Right renal cortex interstitium (tissue), 3 donors: ENCODE measurements around the gene TAF1D. TPM values are rescaled to one million over a fixed set of nuclear protein-coding genes. Genes with fewer than 3 reads are reported as not detected.
"Not testable (repeated sequence)": the region's sequence is repeated elsewhere in the genome, so short reads cannot be mapped to it uniquely, and the experiment has no call there.

Source experiments
- DNase-seq, 3 donors: peaks; one replicate each; pipeline ENCODE4 v3.0.0-alpha.2; 2013; ENCODE audit warnings: low read depth in 3 of 3, low spot score in 2 of 3
- polyA plus RNA-seq, 3 donors: library from polyadenylated mRNA; unstranded; fragments of 120-200 nt; gene quantifications; one replicate each; pipeline ENCODE4 v1.2.1, GENCODE V29; 2013; ENCODE audit not compliant: insufficient read length in 3 of 3

TAF1D gene
- polyA plus RNA-seq, 3 donors, result 108 to 125 (median 112) TPM

DNA sequence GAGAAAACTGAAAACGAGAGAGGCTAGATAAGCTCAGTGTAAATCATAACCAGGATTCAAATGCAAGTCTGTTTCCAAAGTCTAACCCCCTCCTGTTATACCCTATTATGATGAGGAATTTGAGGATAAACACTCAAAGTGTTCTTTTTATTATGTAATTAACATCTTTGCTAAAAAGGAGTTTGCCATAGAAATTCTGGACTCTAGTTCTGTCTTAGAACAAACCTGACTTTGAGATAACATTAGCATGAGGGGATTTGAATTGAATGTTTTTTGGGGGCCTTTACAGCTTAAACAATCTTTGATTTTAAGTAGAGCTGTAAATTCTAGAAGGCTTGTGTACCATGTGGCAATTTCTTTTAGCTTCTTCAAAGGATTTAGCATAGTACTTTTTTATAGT is 9.7 kb upstream of the TAF1D start:
- no peak for DNase-seq

DNA sequence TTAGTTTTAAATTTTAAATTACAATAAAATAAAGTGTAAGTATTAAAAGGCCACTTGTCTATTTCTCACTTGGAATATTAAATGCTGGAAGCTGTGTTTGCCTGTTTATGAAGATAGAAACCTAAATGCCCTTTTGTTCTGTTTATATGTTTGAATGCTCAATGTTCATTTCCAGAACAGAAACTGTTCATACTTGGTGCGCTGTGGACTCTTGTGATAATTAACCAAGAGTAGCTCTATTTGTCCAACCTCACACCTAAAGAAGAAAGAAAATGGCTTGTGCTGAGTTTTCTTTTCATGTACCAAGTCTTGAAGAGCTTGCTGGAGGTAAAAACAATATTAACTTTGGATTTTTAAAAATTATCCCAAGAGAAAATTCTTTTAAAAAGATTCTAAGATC is 5.8 kb upstream of the TAF1D start:
- no peak for DNase-seq

DNA sequence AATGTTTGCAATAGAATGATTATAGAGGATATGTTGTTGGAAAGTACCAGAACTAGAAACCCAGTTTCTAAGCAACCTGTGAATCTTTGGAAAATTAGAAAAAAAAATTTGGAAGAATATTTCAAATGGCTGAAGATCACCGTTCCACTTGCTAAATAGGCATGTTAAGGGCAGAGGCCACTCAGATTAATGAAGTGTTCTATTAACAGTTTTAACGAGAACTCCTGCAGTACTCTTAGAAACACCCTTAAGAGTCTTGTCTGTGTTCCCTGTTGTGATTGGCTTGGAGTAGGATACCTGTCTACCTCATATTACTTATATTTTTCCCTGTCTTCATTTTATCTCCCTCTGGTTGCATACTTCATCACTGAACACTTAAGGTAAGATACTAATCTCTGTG is 4.8 kb upstream of the TAF1D start:
- no peak for DNase-seq

DNA sequence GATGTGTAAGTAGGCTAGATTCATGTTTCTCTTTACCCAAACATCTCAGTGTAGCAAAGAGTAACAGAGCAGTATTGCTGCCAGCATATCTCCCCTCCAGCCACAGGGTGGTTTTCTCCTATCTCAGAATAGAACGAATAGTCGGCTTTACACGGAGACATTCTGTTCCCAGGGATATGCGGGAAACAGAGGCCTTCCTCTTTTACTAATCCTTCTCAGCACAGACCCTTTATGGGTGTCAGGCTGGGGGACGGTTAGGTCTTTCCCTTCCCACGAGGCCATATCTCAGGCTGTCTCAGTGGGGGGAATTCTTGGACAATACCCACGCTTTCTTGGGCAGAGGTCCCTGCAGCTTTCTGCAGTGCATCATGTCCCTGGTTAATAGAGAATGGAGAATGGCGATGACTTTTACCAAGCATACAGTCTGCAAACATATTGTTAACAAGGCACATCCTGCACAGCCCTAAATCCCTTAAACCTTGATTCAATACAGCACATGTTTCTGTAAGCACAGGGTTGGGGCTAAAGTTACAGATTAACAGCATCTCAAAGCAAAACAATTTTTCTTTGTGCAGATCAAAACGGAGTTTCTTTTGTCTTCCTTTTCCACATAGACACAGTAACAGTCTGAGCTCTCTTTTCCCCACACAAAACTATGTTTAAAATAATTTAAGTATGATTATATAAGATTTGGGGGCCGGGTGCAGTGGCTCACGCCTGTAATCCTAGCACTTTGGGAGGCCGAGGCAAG is 3.9 kb upstream of the TAF1D start:
- DNase-seq, result not testable (repeated sequence)

DNA sequence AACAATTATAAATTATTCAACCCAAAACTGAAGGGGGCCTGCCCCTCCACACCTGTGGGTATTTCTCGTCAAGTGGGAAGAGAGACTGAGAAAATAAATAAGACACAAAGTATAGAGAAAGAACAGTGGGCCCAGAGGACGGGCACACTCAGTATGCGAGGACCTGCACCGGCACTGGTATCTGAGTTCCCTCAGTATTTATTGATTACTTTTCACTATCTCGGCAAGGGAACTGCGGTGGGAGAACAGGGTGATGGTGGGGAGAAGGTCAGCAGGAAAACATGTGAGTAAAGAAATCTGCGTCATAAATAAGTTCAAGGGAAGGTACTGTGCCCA is 3.3 kb upstream of the TAF1D start:
- DNase-seq, result no peak

DNA sequence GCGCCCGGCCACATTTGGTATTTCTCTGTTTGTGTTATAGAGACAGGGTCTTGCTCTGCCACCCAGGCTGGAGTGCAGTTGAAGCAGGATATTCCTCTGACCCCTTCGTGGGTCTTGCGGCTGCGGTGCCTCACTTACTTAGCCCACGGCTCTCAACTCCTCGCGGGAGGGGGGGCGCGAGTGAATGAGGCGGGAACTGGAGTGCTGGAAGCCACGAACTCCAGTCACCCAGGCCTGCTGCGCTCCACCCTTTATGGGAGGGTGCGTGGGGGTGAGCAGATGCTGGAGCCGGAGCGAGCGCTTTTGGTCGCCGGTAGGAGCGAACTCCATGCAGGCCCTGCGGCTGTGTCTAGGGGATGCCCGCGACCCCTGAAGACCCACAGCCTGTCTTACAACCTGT is 2.0 kb upstream of the TAF1D start:
- DNase-seq, result no peak

DNA sequence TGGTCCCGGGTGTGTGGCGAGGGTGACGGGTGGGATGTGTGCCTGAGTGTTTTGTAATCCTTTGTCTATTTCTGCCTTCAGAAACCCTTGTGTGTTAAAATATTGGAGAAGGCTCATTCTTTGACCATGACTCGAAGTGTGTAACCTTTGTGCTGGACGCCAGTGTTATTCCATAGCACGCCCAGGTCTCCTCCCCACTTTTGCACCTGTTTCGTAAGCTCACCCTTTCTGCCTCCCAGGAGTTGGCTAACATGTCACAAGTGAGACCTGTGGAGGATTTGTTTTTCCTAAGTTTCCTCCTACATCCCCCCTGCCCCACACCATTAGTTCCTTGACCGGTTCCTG is 559 bp upstream of the TAF1D start:
- no peak for DNase-seq

DNA sequence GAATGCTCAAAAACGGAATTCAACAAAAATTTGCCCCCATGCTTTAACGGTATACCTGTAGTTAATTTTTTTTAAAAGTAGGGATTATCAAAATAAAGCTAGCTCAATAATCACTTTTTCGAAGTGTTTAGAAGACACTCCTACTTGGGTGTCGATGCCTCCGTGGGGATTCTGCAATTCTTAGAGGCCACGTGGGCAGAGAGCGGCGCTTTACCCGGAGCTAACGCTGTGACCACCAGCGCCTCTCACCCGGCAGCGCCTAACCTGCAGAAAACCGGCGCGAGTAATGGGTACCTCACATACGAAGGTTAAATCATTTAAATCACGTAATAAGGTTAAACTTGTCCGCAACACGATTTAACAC is 583 bp downstream of the TAF1D start:
- peak in 1 of 3 donors; percentile 14 for DNase-seq

DNA sequence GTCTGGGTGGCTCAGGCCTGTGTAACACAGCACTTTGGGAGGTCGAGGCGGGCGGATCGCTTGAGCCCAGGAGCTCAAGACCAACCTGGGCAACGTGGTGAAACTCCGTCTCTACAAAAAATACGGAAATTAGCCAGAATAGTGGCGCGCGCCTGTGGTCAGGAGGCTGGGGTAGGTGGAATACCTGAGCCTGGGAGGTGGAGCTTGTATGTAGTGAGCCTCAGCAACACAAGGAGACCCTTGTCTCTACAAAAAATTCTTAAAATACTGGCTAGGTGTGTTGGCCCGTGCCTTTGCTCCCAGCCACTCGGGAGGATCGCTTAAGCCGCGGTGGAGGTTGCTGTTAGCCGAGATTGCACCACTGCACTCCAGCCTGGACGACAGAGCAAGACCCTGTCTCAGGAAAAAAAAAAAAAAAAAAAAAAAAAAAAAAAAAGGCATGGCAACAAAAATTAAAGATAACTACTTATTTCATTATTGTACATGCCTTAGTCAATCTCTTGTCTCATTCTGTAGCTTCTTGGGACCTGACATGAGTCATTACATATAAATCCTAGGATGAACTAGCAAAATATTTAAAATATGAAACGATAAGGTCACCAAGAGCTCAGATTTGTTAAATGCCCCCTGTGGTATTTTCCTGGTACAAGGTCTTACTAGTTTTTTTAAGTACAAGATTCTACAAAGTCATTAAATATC is 1.1 kb downstream of the TAF1D start:
- DNase-seq, result no peak

DNA sequence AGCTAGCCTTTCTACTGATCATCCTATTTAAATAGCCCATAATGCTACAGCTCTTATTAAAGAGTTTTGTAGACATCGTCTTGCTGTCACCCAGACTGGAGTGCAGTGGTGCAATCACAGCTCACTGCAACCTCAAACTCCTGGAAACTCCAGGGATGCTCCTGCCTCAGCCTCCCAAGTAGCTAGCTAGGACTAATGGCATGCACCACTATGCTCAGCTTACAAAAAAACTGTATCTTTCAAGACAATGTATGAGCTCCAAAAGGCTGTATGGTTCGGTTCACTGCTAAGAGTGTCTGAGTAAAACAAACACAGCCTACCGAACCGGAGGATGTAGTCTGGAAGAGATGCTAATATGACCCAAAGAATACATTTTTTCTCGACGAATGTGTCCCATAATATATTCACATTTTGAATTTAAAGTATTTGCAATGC is 2.6 kb downstream of the TAF1D start:
- no peak for DNase-seq

DNA sequence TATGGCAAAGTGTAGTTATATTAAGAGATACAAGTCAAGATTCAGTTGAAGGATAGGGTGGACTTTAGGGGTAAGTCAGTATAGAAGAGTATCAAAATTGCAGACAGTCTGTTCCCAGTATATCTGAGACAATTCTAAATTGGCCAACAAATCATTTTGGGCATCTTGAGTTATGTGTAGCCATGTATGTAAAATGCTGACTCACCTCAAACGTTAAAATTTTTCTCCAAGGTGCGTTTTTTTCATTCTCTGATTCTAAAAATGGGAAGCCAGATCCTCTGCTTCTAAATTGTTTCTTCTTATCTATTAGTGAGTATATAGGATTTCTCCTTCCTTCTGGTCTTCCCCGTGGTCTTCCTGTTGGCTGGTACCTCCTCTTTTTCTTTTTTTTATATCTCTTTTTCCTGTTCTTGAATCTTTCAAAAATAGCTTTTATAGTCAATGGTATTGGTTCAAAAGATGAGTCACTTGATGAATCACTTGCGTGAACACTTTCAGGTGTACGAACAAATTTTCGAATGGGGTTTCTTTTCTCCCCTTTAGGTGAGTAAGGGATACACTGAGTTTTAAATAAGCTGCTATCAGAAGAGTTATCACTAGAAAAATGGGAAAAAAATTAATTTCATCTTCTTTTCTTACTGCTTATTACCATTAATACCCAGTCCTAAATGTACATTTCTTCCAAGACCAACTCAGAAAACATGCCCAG is 3.2 kb downstream of the TAF1D start:
- no peak for DNase-seq

DNA sequence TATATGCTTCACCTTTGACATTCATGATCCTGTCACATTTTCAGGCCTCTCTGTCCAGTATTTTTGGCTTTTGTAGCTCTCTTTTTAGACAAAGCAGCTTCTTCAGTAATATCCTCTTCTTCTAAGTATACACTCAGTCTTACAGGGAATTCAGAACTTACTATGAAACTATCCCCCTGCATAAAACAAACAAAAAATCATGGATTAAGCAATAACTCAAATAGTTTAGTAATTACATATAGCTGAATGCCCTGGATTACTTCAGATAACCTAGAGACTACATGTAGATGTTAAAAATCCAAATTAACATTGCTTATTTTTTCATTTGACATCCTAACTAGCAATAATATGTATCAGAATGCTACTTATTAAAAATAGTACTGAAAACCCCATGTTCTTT is 5.2 kb downstream of the TAF1D start:
- no peak for DNase-seq

DNA sequence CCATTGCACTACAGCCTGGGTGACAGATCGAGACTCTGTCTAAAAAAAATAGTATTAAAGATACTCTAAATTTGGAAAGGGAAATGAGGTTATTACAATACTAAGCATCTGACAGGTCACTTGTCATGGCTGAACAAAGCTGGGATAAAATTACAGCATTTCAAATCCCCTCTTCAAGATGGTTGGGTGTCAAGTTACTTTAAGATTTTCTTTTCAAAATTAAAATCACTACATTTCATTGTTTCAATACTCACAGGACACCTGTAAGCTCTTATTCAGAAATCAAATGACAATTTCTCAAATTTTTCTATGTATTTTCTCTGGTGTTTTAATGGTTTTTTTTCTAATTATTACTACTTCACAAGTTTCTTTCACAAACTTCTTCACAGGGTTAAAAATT is 5.7 kb downstream of the TAF1D start:
- DNase-seq, result no peak

DNA sequence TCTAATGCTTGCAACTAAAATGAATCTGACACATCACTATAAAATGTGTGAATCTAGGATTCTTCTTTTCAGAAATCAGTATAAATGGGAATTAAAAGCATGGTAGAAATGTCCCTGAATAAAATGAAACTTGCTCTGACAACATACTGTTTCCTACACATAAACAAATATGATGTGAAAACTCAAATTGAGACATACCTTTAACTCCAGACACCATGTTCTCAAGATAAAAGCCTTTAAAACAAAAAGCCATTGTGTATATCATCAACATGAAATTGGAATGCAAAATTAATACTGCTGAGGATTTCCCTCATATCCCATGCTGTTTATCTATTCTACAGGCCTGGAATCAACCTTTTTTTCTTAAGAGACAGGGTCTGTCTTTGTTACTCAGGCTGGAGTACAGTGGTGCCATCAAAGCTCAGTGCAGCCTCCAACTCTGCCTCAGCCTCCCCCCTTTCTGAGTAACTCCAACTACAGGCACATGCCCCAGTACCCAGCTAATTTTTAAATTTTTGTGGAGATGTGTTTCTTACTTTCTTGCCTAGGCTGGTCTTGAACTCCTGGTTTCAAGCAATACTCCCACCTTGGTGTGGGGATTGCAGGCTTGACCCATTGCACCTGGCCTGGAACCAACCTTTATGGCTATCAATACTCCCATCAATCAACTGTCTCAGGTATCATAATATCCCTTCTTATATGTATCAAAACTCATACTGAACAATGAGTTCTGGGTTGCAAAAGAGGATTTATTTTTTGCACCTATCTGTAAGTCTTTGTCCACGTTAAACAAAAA is 6.7 kb downstream of the TAF1D start:
- DNase-seq, result no peak

DNA sequence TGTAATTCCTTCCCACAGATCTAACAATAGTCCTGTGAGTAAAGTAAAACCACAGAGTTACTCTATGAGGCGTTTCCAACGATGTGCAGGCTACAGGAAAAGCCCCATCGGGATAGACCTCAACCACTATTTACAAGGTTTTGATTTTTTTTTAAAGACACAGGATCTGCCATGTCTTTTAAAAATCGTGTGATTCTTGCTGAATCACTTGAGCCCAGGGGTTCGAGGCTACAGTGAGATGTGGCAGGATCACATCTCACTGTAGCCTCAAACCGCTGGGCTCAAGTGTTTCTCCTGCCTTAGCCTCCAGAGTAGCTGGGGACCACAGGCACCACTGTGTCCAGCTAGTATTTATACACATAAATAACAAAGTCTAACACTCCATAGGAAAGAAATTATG is 7.8 kb downstream of the TAF1D start:
- DNase-seq, result no peak

DNA sequence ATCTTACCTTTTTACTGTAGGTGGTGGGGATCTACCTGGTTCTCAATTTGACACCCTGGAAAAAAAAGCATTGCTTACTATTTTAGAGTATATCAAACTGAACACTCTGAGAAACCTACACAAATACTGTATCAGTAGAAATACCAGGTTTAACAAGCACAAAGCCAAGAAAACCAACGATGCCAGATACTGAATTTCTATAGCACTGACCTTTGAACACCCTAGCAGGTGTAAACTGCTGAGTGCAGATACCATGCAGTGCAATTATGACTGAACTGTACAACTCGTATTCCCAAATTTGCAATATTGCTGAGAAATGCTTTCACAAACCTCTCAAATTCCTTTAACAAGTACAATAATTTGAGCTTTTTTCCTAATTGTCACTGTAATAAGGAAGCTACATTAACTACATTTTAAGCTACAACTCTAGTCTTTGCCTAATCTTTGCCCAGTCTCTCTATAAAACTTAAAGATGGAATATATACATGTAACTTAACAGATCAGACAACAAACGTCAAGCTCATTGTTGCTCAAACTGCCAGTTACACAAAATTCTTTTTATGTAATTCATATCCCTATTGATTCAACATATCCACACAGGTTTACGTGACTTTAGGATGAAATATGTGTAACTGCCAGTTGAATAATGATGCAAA is 8.9 kb downstream of the TAF1D start:
- DNase-seq, result no peak

DNA sequence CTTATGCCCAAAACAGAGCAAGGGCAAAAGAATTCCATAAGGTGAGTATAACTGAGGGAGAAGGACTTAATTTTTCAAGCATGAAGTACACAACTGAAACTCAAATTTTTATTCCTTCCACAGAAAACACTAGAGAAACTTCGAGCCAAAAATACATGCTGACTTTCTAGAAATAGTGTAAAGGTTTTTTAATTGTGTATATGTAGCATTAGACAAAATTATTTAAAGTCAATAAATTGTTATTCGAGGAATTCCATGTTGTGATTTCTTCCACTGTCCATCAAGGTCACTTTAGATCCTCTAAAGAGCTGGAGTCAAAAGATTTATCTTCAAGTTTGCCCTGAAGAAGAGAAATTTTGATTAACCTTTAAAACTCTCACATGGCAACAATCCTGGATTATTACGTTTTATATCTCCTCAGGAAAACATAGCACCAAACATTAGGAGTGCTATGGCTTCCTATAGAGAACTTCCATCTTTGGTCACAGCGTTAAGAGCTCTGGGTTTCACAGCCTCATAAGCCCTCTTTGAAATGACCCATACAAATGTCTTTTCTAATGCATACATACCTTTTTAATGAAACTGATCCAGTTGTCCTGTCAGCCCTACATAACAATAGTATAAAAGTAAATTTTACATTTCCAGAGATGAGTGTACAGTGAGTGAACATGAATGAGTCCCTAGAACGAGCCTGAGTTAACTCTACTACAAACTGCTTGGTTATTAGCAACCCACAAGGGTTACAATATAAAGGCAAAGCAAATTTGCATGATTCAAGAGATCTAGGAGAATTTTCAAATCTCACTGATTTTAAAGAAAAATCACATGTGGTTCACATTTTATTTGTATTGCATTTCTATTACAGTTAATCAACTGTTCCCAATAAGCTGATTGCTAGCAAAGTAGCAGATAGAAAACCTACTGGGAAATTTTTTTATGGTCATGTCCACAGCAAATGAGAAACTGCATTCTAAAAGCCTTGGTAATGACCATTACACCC is 10.9 kb downstream of the TAF1D start:
- DNase-seq, result no peak

DNA sequence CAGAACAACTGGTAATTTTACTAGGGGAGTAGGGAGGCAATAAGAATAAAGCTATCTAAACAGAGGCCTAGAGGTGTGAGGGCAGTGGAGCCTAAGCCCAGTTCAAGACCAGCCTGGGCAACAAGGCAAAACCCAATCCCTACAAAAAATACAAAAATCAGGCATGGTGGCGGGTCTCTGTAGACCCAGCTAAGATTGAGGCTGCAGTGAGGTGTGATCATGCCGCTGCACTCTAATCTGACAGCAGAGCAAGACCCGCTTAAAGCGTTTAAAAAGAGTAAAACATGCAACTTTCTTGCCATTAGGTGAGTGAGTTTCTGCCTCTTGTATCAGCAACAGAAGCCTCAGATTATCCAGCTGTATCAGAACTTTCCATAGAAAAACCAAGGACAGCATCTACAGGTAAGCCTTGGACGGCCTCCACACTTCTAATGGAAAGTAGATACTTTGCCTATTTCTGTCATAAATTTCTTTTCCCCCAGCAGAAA is 12.1 kb downstream of the TAF1D start:
- no peak for DNase-seq

DNA sequence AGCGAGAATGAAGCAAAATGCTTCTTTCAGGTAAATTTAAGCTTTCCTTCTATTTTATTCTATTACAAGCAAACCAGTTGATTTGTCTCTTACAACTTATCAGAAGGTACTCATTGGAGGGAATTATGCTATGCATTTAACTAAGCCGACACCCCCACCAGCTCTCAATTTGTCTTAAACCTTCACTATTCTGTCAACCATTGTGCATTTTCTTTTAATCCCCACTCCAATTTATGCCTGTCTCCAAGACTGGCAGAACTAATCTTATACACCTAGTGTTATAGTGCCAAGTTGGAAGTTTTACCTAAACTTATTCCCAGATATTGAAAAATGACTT is 12.5 kb downstream of the TAF1D start:
- no peak for DNase-seq
